Measurements from ENCODE around the gene BLCAP.
"Not testable (repeated sequence)": the region's sequence is repeated elsewhere in the genome, so short reads cannot be mapped to it uniquely, and the experiment has no call there.

BLCAP gene

GRCh38 chr20:37558306-37558705 is 30.6 kb upstream of the BLCAP start:
- no peak for DNase-seq (ENCODE audit: extremely low spot score)
- ChIA-PET CTCF (interaction anchor here (0.7 kb wide), 1 partner anchor 287 kb away, joined by 3 read pairs; no protein-coding TSS in a partner anchor), POLR2A (no interaction called here)
- no peak for TF ChIP-seq CTCF (IDR thresholded peaks at IDR 0.05; ENCODE audit: control extremely low read depth, extremely low read depth, low read depth, missing control alignments)

- TF ChIP-seq CTCF (IDR thresholded peaks at IDR 0.05; ENCODE audit: control extremely low read depth, extremely low read depth, low read depth, missing control alignments): no peak
- ChIA-PET POLR2A (no interaction called here), CTCF (interaction anchor here (1.0 to 3.1 kb wide), 2 partner anchors 8 to 22 kb away, joined by 3 to 15 read pairs; no protein-coding TSS in a partner anchor)
- DNase-seq (ENCODE audit: extremely low spot score): no peak
Observed at GRCh38 chr20:37556538-37556937, 28.9 kb upstream of the BLCAP start.

- DNase-seq (ENCODE audit: extremely low spot score); POLR2A ChIA-PET: not testable (repeated sequence)
- CTCF ChIA-PET: interaction anchor here (1.0 to 3.1 kb wide), 3 partner anchors 10 to 285 kb away, joined by 3 to 15 read pairs (median 7); no protein-coding TSS in a partner anchor
Observed at GRCh38 chr20:37554721-37555298, 27.1 kb upstream of the BLCAP start.

- no peak for DNase-seq (ENCODE audit: extremely low spot score)
- ChIA-PET CTCF (no interaction called here), POLR2A (no interaction called here)
- no peak for TF ChIP-seq CTCF (IDR thresholded peaks at IDR 0.05; ENCODE audit: control extremely low read depth, extremely low read depth, low read depth, missing control alignments)
Observed at GRCh38 chr20:37552415-37552814, 24.7 kb upstream of the BLCAP start.

GRCh38 chr20:37551660-37552059 is 24.0 kb upstream of the BLCAP start:
- CTCF ChIA-PET; DNase-seq (ENCODE audit: extremely low spot score); POLR2A ChIA-PET: not testable (repeated sequence)

- DNase-seq (ENCODE audit: extremely low spot score); POLR2A ChIA-PET; CTCF ChIA-PET: not testable (repeated sequence)
Observed at GRCh38 chr20:37550101-37550920, 22.6 kb upstream of the BLCAP start.

- TF ChIP-seq CTCF (IDR thresholded peaks at IDR 0.05; ENCODE audit: control extremely low read depth, extremely low read depth, low read depth, missing control alignments): no peak
- DNase-seq (ENCODE audit: extremely low spot score): no peak
- ChIA-PET POLR2A (no interaction called here), CTCF (interaction anchor here (1.2 to 1.7 kb wide), 3 partner anchors 16 to 485 kb away, joined by 3 to 6 read pairs (median 3); partner anchors contain the start of genes RPRD1B and TTI1)
Observed at GRCh38 chr20:37547912-37548311, 20.2 kb upstream of the BLCAP start.

GRCh38 chr20:37545516-37545915 is 17.8 kb upstream of the BLCAP start:
- ChIA-PET CTCF (interaction anchor here (0.7 to 1.5 kb wide), 3 partner anchors 10 to 675 kb away, joined by 3 to 5 read pairs (median 3); no protein-coding TSS in a partner anchor), POLR2A (no interaction called here)
- TF ChIP-seq CTCF (IDR thresholded peaks at IDR 0.05; ENCODE audit: control extremely low read depth, extremely low read depth, low read depth, missing control alignments): no peak
- no peak for DNase-seq (ENCODE audit: extremely low spot score)
